Tongue (tissue), 2 donors: ENCODE measurements around the gene ZNF365. TPM values are rescaled to one million over a fixed set of nuclear protein-coding genes. Genes with fewer than 3 reads are reported as not detected.
"Not testable (repeated sequence)": the region's sequence is repeated elsewhere in the genome, so short reads cannot be mapped to it uniquely, and the experiment has no call there.

Source experiments
- DNase-seq: peaks from one replicate; pipeline ENCODE4 v3.0.0-alpha.2; 2015
- total RNA-seq: library from RNA; depleted of rRNA; stranded (reverse); fragments of >200 nt; gene quantifications from one replicate; pipeline ENCODE4 v1.2.3, GENCODE V29; 2014

ZNF365 gene
- total RNA-seq, 1 donor from 2014 or later: 0.41 TPM

GRCh38 chr10:62377966-62378365 lies 3.8 kb downstream of the ZNF365 start:
- no peak for DNase-seq

GRCh38 chr10:62378877-62379276 lies 4.7 kb downstream of the ZNF365 start:
- DNase-seq: not testable (repeated sequence)

- no peak for DNase-seq
These were observed 5.2 kb downstream of the ZNF365 start for GRCh38 chr10:62379394-62379793.

DNA sequence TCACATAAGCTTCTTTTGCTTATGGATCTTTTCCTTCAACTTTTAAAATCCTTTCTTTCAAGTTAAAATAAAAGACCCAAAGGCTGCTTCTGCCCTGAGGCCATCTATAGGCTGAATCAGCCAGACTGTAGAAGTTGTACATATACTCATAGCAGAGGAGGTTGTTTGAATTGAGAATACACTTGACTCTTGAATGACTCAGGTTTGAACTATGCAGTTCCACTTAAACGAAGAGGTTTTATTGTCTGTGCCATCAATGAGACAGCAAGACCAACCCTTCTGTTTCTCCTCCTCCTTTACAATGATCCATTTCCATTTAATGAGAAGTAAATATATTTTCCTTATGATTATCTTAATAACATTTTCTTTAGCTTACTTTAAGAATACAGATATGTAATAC lies 5.8 kb downstream of the ZNF365 start:
- DNase-seq: no peak

- no peak for DNase-seq
These were observed 7.4 kb downstream of the ZNF365 start for GRCh38 chr10:62381385-62382102.

GRCh38 chr10:62382831-62383230 lies 8.7 kb downstream of the ZNF365 start:
- DNase-seq: no peak

DNA sequence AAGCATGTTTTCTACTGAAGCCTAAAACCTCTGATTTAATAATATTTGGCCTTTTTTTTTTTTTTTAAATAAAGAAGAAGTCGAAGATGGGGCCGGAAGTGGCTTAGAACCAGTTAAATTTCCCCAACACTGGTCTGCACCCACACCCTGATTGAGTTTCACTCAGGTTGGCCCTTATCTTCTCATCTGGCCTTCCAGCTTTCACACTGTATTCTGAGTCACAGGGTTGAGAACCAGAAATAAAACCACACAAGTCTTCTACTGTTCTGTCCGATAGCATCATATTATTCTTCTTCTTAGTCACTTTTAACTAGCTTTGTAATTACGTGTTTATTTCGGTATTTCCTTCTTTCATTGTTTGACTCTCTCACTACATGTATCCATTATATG lies 9.9 kb downstream of the ZNF365 start:
- DNase-seq: no peak

GRCh38 chr10:62384447-62385081 lies 10.4 kb downstream of the ZNF365 start:
- no peak for DNase-seq

GRCh38 chr10:62386356-62387320 lies 12.5 kb downstream of the ZNF365 start:
- no peak for DNase-seq

GRCh38 chr10:62388328-62388727 lies 14.2 kb downstream of the ZNF365 start:
- no peak for DNase-seq

DNA sequence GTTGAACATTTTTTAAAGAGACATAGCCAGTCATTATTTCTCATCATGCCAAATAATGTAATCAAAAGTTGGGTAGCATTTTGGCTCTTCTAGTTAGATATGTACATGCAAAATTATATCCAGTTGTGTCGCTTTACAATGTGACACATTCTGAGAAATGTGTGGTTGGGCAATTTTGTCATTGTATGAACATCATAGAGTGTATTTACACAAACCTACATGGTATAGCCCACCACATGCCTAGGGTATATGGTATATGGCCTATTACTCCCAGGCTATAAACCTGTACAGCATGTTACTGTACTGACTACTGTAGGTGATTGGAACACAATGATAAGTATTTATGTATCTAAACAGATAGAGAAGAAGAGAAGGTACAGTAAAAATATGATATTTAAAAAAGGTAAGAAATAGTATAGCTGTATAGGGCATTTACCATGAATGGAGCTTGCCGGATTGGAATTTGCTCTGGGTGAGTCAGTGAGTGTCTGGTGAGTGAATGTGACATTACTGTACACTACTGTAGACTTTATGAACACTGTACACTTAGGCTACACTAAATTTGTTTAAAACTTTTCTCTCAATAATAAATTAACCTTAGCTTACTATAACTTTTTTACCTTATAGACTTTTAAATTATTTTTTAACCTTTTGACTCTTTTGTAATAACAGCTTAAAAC lies 16.5 kb downstream of the ZNF365 start:
- no peak for DNase-seq

DNA sequence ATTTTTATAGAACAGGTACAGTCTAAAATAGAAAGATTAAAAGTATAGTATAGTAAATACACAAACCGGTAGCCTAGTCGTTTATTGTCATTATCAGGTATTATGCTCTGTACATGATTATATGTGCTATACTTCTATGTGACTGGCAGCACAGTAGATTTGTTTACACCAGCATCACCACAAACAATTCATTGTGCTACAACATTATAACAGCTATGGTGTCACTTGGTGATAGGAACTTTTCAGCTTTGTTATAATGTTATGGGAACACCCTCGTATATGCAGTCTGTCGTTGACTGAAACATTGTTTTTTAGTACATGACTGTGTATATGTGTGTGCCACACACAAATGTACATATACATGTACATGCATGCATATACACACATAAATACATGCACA lies 19.1 kb downstream of the ZNF365 start:
- no peak for DNase-seq

- no peak for DNase-seq
These were observed 20.4 kb downstream of the ZNF365 start for GRCh38 chr10:62394556-62395018.

DNA sequence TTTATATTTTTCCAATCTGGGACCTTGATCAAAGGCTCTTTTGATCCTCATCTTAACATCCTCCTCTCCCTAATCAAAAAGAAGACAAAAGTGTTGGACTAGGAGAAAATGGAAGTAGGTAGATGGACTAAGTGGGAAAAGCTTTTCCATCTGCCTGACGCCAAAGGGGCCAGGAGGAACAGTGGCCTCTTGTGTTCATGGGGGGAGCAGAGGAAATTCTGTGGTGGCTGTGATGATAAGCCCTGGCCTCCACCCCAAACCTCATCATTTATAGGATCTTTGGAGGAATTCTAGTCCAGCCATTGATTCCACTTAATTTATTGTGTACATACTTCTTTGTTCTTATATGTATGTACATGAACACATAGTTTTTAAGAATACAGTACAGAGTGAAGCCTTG lies 21.7 kb downstream of the ZNF365 start:
- DNase-seq: no peak

- no peak for DNase-seq
These were observed 22.7 kb downstream of the ZNF365 start for GRCh38 chr10:62396864-62397263.

GRCh38 chr10:62399211-62399610 lies 25.0 kb downstream of the ZNF365 start:
- no peak for DNase-seq

DNA sequence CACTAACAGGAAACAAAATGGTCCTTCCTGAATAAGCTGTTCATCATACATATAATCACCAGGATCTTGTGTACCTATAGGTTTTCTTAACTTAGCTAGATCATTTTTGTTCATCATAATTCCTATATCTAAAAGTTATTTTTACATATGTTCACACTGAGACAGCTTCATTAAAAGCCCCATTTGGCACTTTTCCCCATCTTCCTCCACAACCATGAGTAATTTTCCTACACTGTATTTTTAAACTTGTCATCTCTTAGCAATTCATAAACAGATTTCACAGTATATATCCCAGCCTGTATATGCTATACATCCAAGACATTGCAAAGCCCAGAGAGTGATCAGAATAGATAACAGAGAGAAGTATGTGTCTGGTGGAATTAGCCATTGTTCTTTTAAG lies 28.3 kb downstream of the ZNF365 start:
- DNase-seq: no peak

DNA sequence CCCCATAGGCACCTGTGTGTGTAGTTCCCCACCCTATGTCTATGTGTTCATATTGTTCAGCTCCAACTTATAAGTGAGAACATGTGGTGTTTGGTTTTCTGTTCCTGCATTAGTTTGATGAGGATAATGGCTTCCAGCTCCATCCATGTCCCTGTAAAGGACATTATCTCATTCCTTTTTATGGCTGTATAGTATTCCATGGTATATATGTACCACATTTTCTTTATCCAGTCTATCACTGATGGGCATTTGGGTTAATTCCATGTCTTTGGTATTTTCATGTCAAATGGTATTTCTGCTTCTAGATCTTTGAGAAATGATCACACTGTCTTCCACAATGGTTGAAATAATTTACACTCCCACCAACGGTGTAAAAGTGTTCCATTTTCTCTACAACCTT lies 36.4 kb downstream of the ZNF365 start:
- not testable (repeated sequence) for DNase-seq

GRCh38 chr10:62410934-62411333 lies 36.8 kb downstream of the ZNF365 start:
- not testable (repeated sequence) for DNase-seq

DNA sequence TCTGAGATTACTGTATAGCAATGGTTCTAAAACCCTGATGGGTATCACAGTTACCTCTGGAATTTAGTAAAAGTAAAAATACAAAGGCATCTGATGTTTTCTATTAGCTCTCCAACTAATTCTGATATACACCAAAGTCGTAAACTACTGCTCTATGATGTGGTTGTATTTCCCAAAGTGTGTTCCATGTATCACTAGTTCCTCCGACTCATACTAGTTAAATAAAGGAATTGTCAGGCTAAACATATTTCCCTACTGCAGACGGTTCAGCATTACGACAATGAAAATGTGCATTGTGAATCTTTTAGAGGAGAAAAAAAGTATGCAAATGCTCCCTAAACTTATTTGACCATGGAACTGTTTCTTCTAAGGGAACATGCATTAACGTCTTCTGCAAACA lies 38.9 kb downstream of the ZNF365 start:
- no peak for DNase-seq

DNA sequence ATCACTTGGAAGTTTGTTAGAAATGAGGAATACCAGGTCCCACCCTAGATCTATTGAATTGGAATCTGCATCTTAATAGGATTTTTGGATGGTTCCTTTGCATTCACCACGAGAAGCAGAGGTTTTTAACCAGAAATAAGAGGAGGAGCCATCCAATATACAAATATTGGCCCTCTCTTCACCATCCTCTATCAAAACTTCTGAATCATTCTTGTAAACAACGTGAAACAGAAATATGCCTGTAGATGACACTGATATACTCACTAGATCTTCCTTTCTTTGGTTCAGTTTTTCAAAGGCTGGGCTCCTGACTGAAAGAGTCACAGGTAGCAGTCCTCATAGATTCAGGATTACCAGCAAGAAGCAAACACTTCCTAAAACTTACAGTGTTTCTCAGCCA lies 39.5 kb downstream of the ZNF365 start:
- no peak for DNase-seq

DNA sequence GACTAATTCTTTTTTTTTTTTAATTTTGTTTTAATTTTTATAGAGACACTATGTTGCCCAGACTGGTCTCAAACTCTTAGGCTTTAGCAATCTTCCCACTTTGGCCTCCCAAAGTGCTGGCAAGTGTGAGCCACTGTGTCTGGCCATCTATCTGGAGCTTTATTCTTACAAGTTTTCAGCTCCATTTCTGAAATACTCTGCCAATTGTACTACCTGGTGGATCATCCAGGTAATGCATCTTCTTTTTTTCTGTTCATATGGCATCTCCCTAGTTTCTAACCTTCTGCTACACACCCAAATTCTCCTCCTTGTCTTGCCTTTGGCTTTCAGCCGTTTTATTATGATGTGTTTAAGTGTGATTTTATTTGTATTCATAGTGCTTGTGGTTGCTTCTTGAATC lies 40.2 kb downstream of the ZNF365 start:
- DNase-seq: no peak
